Measurements from ENCODE around the gene C16orf96.

The C16orf96 gene

DNA sequence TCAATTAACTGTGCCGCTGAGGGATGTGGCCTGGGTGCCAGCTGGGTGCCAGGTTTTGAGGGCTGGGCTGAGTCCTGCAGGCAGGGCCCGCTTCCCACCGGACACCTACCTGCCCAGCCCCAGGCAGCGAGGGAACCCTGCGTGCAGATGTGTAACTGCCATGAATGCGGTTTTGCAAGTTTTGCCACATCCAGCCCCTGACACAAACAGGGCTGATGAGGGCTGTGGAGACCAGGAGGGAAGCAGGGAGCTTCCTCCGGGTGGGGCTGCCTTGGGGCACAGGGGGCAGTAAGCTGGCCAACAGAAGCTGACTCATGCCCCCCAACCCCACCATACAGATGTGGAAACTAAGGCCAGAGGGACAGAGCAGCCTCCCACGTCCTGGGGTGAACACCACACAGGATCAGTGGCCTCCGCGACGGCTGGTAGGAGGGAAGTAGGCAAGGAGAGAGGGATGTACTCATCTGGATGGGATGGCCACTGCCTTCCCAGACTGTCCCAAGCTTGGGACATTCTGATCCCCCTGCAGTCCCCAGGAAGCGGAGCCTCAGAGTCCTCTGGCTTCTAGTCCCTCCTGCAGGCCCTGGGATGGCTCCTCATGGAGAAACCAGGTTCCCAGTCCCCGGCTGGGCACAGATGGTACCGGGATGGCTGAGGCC lies 57.0 kb downstream of the C16orf96 start:
- no peaks in the 10 kb centered on the region for H3K9me3 Mint-ChIP-seq
- peaks cover 8% of the 10 kb centered on the region for H3K36me3 Mint-ChIP-seq
- H3K27me3 Mint-ChIP-seq, result no peaks in the 10 kb centered on the region
- H3K27ac Mint-ChIP-seq, result no peak overlapping the region
- H3K4me1 Mint-ChIP-seq, result peaks cover 43% of the 10 kb centered on the region
- ATAC-seq, result no peak
- H3K4me3 Mint-ChIP-seq, result peak overlapping the region; percentile 72

DNA sequence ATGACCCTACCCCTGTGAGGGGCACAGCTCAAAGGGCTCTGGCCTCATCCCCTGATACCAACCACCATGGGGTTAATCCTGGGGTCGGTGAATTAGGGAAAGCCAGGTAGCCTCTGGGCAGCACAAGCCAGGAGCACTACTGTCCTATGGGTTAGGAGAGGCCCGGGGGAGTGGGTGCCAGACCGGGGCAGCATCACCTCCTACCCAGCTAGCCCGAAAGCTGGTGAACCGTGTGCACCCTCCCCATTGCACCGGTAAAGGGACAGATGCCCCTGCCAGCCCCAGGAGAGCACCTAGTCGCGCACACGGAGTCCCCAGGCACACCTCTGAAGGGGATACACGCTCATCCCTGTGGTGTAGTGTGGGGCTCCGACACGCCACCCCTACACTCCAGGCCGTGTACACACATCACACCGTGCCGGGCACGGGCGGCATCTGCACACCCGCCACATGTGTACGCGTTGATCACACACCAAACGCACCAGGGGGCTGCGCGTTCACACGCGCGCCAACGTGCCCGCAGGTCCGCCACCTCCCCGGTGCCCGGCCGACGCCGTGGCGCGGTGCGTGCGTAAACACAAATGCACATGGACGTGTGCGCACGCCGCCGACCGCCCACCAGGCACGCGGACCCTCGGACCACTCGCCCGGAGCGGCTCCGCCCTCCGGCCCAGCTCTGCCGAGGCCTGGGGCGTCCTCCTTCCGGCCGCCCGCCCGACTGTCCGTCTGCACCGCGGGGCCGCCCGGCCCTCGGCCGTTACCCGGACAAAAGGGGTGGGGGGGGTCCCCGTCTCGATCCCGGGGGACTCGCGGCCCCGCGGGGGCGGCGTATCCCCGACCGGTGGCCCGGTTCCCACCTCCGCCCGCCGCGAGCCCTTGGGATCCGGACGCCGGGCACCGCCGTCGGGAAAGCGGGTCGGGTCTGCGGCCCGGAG lies 57.8 kb downstream of the C16orf96 start:
- ATAC-seq, result peak; percentile 1
- Mint-ChIP-seq H3K4me1 (peaks cover 43% of the 10 kb centered on the region), H3K36me3 (peaks cover under 1% of the 10 kb centered on the region), H3K9me3 (no peaks in the 10 kb centered on the region), H3K4me3 (peak overlapping the region; percentile 72), H3K27ac (peak overlapping the region; percentile 94), H3K27me3 (no peaks in the 10 kb centered on the region)

DNA sequence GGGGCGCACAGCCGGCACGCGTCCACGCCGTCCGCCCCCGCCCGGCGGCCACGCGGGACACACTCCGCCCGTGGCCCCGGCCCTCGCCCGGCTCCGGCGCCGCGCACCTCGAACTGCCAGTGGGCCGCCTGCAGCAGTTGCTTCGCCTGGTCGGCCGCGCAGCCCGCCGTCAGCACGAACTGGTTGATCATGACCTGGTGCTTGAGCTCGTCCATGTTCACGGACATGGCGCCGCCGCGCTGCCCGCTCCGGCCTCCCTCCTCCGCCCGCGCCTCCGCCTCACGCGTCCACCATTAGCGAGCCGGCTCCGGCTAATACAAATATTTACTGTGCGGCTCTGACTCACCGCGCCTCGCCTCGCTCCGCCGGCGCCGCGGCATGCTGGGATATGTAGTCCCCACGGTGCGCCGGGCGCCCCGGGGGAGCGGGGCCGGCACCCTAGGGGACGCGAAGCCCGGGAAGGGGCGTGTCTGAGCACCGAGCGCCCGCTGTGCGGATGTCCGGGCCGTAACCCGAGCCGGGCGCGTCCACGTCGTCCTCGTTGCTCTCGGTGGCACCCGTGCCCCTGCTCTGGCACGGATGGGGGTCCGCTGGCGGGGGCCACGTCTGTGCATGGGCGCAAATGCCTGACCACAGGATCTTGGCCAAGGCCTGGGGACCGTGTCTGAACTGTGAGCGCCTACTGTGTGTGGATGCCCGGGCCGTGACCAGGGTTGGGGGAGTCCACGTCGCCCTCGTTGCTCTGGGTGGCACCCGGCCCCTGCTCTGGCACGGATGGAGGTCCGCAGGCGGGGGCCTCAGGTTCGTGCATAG lies 58.6 kb downstream of the C16orf96 start, which contains the start of gene UBALD1:
TSS of gene UBALD1 (minus strand) at position 318 of the 813 bp plus-strand sequence. CDS start at position 227, 91 bp downstream.
- H3K9me3 Mint-ChIP-seq, result no peaks in the 10 kb centered on the region
- H3K4me1 Mint-ChIP-seq, result peaks cover 43% of the 10 kb centered on the region
- H3K27ac Mint-ChIP-seq, result peak within 1 kb of the TSS; percentile 94
- peak within 1 kb of the TSS; percentile 90 for H3K4me3 Mint-ChIP-seq
- ATAC-seq, result peak; percentile 83
- no peaks in the 10 kb centered on the region for H3K27me3 Mint-ChIP-seq
- no peaks in the 10 kb centered on the region for H3K36me3 Mint-ChIP-seq

DNA sequence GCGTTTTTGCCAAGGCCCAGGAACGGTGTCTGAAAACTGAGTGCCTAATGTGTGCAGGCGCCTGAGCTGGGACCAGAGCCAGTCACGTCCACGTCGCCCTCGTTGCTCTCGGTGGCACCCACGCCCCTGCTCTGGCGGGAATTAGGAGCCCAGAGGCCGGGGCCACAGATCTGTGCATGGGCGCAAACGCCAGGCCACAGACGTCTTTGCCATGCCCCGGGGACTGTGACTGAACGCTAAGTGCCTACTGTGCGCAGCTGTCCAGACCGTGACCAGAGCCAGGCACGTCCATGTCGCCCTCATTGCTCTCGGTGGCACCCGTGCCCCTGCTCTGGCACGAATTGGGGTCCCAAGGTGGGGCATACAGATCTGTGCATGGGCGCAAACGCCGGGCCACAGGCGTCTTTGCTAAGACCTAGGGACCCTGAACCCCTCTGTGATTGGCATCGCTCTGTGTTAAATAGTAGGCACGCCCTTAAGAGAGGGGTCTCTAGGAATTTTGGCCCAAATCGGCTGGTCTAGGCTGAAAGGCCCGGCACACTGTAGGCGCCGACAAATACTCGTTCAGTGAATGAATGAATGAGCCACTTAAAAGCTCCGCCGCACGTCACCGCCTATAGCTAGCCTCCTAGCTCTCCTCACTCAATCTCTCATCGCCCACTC lies 59.4 kb downstream of the C16orf96 start:
- Mint-ChIP-seq H3K4me3 (peak overlapping the region; percentile 90), H3K27ac (peak overlapping the region; percentile 94), H3K4me1 (peaks cover 43% of the 10 kb centered on the region), H3K27me3 (no peaks in the 10 kb centered on the region), H3K9me3 (no peaks in the 10 kb centered on the region), H3K36me3 (no peaks in the 10 kb centered on the region)
- no peak for ATAC-seq

DNA sequence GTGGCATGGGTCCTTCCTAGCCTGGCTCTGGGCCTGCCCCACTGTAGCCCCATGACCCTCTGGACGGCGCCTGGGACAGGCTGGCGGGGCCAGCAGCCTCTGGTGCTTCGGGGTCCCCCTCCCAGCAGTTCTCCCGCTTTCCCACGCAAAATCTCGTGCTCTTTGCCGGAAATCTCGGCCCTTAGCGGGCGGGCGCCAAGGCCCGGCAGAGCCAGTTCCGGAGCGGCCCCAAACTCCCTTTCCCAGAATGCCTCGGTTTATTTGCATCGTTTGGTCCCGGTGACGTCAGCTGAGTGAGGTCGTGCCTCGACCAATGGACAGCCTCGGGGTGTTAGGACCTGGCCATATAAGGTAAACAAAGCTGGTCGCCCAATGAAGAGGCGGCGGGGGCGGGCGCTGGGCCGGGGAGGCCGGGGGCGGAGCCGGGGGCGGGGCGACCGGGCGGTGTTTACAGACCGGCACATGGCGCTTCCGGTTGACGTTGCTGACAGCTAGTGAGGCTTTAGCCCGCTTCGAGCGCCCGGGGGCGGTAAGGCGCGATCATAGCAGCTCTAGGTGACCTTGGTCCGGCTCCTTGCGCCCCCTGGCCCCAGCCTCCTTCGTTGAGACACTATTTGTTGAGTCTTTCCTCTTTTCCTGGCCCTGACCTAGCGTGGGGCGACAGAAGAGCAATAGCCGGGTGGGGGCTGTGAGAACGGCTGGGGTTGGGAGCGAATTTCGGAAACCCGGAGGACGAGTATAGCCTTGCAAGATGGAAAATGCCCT lies 60.1 kb downstream of the C16orf96 start:
- no peaks in the 10 kb centered on the region for H3K9me3 Mint-ChIP-seq

DNA sequence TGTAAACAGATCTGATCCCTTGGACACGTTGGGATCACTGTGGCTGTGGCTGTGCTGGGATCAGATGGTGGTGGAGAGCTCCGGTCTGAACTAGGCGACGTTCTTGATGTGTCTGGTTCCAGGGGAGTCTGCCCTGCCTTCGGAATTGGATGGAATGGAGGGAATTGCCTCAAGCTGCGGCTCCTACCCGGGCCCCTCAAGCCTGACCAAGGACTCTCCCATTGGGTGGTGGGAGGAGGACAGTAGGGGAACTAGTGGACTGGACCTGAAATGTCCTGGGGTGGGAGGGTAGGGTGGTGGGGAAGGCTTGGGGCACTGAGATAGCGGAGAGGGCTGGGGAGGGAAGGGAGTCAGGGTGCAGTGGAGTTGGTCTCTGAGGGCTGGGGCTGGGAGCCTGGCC lies 61.7 kb downstream of the C16orf96 start:
- H3K36me3 Mint-ChIP-seq, result no peaks in the 10 kb centered on the region
- H3K4me1 Mint-ChIP-seq, result peaks cover 34% of the 10 kb centered on the region
- no peaks in the 10 kb centered on the region for H3K27me3 Mint-ChIP-seq
- no peak overlapping the region for H3K27ac Mint-ChIP-seq
- H3K4me3 Mint-ChIP-seq, result no peak overlapping the region
- H3K9me3 Mint-ChIP-seq, result no peaks in the 10 kb centered on the region
- ATAC-seq, result no peak

More for the DNA sequence above, 60.1 kb downstream of the C16orf96 start:
- Mint-ChIP-seq H3K27me3 (no peaks in the 10 kb centered on the region), H3K4me1 (peaks cover 41% of the 10 kb centered on the region), H3K4me3 (peak overlapping the region; percentile 90), H3K27ac (peak overlapping the region; percentile 94), H3K36me3 (no peaks in the 10 kb centered on the region)
- peak; percentile 92 for ATAC-seq

DNA sequence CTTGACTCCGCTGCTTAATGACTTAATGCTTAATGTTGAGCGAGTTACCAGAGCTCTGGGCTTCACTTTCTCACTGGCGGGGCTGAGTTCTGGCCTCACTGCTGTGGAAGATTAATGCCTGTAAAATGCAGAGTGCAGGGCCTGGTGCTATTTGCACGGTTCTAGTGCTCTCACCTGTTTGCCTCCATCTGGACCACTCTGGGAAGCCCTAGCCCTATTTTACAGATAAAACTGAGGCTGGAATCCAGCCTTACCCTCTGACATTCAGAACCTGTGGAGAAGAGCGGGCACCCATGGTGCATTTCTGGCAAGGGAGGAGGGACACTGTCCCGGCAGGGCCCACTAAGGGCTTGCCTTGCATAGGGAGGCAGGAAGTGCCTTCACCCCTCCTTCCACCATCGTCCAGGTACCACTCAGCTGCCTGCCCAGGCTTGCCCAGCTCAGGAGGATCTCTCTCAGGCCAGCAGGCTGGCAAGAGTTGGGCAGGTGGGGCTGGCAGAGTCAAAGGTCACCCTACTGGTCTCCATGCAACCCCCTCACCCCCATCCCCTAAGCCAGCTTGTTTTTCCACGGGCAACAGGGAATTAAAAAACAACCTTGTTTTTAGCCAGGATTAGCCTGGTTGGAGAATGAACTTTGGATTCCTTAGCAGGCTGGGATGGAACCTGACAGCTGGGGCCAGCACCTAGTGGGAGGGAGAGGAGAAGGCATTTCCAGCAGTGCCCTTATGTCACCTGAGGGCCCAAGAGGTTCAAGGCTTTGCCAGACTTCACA lies 62.7 kb downstream of the C16orf96 start:
- Mint-ChIP-seq H3K36me3 (no peaks in the 10 kb centered on the region), H3K4me1 (peaks cover 25% of the 10 kb centered on the region), H3K4me3 (no peak overlapping the region), H3K27ac (no peak overlapping the region), H3K27me3 (no peaks in the 10 kb centered on the region), H3K9me3 (no peaks in the 10 kb centered on the region)
- ATAC-seq, result no peak

DNA sequence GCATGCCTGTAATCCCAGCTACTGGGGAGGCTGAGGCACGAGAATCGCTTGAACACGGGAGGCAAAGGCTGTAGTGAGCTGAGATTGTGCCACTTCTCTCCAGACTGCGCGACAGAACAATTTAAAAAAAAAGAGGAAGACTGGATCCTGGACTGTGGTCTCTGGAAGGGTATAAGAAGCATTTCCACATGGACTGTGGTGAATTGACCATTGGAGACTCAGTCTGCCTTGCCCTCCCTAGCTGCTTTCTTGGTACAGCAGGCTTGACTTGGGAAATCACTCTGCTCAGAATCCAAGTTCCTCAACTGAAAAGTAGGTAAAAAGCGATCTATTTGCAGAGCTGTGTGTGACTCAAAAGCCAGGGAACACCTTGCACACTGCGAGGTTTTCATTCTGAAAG lies 67.5 kb downstream of the C16orf96 start:
- no peaks in the 10 kb centered on the region for H3K27me3 Mint-ChIP-seq
- H3K9me3 Mint-ChIP-seq, result no peaks in the 10 kb centered on the region
- H3K36me3 Mint-ChIP-seq, result peaks cover 6% of the 10 kb centered on the region
- H3K27ac Mint-ChIP-seq, result peak overlapping the region; percentile 96
- H3K4me1 Mint-ChIP-seq, result peaks cover 21% of the 10 kb centered on the region
- peak overlapping the region; percentile 15 for H3K4me3 Mint-ChIP-seq
- no peak for ATAC-seq

DNA sequence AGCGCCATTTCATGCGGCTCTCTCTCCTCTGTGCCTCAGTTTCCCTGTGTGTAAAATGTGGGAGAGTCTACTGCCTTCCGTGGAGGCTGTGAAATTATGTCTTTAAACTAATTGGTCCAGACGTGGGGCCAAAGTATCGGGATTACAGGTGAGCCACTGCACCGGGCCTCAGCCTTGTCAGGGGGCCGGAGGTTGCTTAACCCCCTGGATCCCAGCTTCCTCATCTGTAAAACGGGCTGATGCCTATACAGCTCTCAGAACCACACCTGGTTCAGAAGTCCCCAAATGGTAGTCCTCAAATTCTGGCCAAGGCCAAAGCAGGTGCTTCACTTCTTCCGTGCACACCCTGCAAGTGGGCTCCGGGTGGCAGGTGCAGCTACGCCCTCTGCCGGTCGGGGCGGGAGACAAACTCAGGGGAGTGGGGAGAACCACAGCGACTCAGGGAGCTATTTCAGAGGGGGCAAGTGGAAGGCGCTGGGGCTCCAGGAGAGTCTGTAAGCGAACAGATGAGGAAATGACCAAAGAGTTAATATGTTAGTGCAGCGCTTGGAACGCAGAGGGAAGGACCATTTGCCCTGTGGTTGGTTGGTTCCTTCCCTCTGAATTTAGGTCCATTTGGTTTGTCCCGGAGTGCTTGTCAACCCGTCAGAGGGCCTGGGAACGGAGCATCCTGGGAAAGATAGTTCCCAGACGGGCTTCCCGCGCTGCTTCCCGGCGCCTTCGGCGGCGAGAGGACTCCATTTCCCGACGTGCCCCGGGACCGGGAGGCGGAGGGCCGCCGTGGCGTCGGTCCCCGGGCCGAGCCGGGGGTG lies 68.1 kb downstream of the C16orf96 start, which contains the start of gene MGRN1:
TSS of gene MGRN1 (plus strand) at position 812 of the 812 bp plus-strand sequence. CDS start 135 bp downstream, outside the sequence.
- peak within 1 kb of the TSS; percentile 93 for H3K4me3 Mint-ChIP-seq
- H3K36me3 Mint-ChIP-seq, result peaks cover 10% of the 10 kb centered on the region
- peak; percentile 91 for ATAC-seq
- H3K4me1 Mint-ChIP-seq, result peaks cover 26% of the 10 kb centered on the region
- no peaks in the 10 kb centered on the region for H3K27me3 Mint-ChIP-seq
- peak within 1 kb of the TSS; percentile 96 for H3K27ac Mint-ChIP-seq
- H3K9me3 Mint-ChIP-seq, result no peaks in the 10 kb centered on the region

DNA sequence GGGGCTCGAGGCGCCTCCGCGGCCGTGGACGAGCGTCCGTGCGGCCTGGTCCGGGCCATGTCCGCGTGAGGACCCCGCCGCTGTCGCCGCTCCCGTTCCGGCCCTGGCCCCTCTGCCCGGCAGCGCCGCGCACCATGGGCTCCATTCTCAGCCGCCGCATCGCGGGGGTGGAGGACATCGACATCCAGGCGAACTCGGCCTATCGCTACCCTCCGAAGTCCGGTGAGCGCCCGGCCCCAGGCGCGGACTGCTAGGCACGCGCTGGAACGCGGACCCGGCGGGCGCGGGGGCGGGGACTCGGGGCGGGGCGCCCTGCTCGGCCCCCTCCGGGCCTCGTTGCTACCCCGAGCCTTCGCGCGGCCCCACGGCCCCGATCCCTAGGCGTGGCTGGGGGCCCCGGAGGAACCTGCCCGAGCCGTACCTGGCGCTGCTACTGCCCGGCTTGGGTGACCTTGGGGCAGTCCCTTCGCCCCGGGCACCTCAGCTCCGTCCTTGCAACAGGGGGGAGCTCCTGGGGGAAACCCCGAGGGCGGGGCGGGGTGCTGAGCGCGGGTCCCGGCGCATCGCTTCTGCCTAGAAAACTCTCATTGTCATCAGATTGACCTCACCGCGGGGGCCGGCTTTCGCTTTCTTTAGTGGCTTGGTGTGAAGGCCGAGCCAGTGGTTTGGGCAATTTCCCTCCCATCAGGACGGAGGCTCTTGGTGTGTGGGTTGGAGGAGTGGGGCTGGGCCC lies 68.9 kb downstream of the C16orf96 start:
- peaks cover 27% of the 10 kb centered on the region for H3K4me1 Mint-ChIP-seq
- peak overlapping the region; percentile 96 for H3K27ac Mint-ChIP-seq
- no peaks in the 10 kb centered on the region for H3K9me3 Mint-ChIP-seq
- H3K36me3 Mint-ChIP-seq, result peaks cover 11% of the 10 kb centered on the region
- H3K27me3 Mint-ChIP-seq, result no peaks in the 10 kb centered on the region
- ATAC-seq, result peak; percentile 79
- peak overlapping the region; percentile 93 for H3K4me3 Mint-ChIP-seq

DNA sequence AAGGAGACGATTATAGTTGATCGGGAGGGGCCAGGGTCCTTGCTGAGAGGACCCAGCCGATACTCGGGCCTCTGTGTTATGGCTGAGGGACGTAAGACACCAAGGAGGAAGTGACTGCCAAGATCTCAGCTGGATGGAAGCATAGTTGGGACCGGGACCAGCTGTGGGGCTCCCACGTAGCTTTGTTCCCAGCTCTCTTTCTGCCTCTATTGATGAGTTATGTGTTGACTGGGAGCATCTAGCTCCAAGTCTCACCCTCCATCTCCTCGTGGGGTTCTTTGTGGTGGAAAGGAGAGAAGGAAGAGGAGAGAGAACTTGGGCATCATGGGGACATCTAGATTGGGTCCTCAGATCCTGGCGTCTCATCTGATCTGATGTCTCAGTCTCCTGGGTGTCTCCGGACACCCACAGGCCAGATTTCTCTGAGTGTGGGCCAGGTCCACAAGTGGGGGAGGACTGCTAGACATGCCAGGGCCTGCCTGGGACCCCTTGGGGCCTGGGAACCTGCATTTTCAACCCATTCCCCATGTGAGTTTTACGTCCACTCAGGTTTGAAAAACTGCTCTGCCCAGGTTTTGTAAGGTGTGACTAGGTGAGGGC lies 69.5 kb downstream of the C16orf96 start:
- ATAC-seq, result no peak
- Mint-ChIP-seq H3K27me3 (no peaks in the 10 kb centered on the region), H3K36me3 (peaks cover 11% of the 10 kb centered on the region), H3K27ac (peak overlapping the region; percentile 96), H3K4me1 (peaks cover 27% of the 10 kb centered on the region), H3K4me3 (peak overlapping the region; percentile 93), H3K9me3 (no peaks in the 10 kb centered on the region)

DNA sequence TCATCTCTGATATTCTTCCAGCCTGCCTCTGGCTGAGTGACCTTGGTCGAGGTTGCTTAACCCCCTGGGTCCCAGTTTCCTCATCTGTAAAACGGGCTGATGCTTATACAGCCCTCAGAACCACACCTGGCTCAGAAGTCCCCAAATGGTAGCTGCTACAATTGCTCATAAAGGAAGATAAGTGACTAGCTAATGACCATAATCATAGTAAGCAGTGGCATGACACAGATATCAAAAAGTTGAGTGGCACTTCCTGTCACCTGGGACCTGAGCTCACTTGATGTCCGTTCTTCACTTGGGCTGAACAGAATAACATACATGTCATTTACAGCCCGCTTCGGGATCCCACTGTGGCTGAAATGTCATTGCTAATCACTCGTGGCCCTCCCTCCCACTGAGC lies 70.3 kb downstream of the C16orf96 start:
- Mint-ChIP-seq H3K4me1 (peaks cover 27% of the 10 kb centered on the region), H3K36me3 (peaks cover 16% of the 10 kb centered on the region), H3K27me3 (no peaks in the 10 kb centered on the region), H3K4me3 (peak overlapping the region; percentile 93), H3K9me3 (no peaks in the 10 kb centered on the region), H3K27ac (peak overlapping the region; percentile 96)
- no peak for ATAC-seq

Measured in stimulated activated memory B cell treated with anti-CD40 and anti-IgM and Interleukin-4, amounts not matched to agents 10 μg/mL and 1 μg/mL and 100 μg/mL, for 72 hours (primary cell).